Cardiac muscle cell (in vitro differentiated cells and primary cell): ENCODE data around the gene MGAT3. TPM values are rescaled to one million over a fixed set of nuclear protein-coding genes. Genes with fewer than 3 reads are reported as not detected.

Source experiments
- DNase-seq, 2 donors: peaks; one replicate each; pipeline versions ENCODE4 v3.0.0 to v3.0.0-alpha.2; 2010 to 2017; ENCODE audit warnings: low read depth in 1 of 2, low spot score in 1 of 2
- H3K27ac ChIP-seq: fragments of 200-600 bp; sonication (generic); 2 replicates; pipeline ENCODE4 v1.5.1; 2016
- H3K27me3 ChIP-seq: fragments of 200-600 bp; sonication (generic); 2 replicates; pipeline ENCODE4 v1.6.0; 2016; ENCODE audit warnings: control low read depth
- H3K36me3 ChIP-seq: fragments of 200-600 bp; sonication (generic); 2 replicates; pipeline ENCODE4 v1.5.1; 2016; ENCODE audit warnings: control low read depth
- H3K4me1 ChIP-seq: fragments of 200-600 bp; sonication (generic); 2 replicates; pipeline ENCODE4 v1.8.1; 2017; ENCODE audit warnings: low read depth, mild to moderate bottlenecking, mixed run types
- H3K4me3 ChIP-seq: fragments of 200-600 bp; sonication (generic); 2 replicates; pipeline ENCODE4 v1.5.1; 2016; ENCODE audit warnings: mild to moderate bottlenecking
- H3K9me3 ChIP-seq: fragments of 200-600 bp; sonication (generic); 2 replicates; pipeline ENCODE4 v1.5.1; 2017; ENCODE audit warnings: low read depth, mild to moderate bottlenecking, control low read depth
- polyA plus RNA-seq: library from polyadenylated mRNA; unstranded; fragments of >200 nt; fragmentation: Nextera tagmentation; extraction: Ambion mirVana; gene quantifications from 2 replicates; pipeline ENCODE4 v1.2.1, GENCODE V29; 2016
- total RNA-seq: library from RNA; depleted of rRNA; stranded (reverse); fragments of >200 nt; gene quantifications from 2 replicates; pipeline ENCODE4 v1.2.3, GENCODE V29; 2016
- TF ChIP-seq, protein P1 (sequence below): IDR thresholded peaks from 2 replicates; pipeline ENCODE4 v1.5.1; 2012; ENCODE audit warnings: low read depth, mild to moderate bottlenecking, low read length

Gene MGAT3
- total and polyA plus RNA-seq, 2 experiments from 2014 or later = 9.9 to 38.0 TPM

DNA sequence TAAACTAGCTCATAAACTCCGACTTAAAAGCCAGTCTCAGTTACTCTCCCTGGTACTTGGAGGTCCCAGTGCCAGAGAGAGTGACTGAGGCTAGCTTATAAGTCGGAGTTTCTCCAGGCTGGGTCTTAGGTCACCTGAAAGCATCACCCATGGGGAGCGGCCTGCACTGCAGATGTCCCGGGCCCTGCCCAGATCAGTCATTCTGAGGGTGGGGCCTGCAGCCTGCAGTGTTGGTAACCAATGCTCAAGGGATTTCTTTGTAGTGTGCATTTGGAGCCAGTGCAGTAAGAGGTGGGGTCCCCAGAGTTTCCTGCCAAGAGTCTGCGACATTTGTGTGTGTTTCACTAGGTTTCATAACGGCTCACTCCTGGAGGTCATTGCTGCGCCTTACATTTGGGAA lies 42.4 kb upstream of the MGAT3 start:
- Histone ChIP-seq H3K9me3 (no peaks in the 10 kb centered on the region), H3K4me1 (no peaks in the 10 kb centered on the region), H3K4me3 (no peak overlapping the region), H3K36me3 (peaks cover 25% of the 10 kb centered on the region), H3K27ac (no peak overlapping the region), H3K27me3 (no peaks in the 10 kb centered on the region)
- TF ChIP-seq, protein P1, sequence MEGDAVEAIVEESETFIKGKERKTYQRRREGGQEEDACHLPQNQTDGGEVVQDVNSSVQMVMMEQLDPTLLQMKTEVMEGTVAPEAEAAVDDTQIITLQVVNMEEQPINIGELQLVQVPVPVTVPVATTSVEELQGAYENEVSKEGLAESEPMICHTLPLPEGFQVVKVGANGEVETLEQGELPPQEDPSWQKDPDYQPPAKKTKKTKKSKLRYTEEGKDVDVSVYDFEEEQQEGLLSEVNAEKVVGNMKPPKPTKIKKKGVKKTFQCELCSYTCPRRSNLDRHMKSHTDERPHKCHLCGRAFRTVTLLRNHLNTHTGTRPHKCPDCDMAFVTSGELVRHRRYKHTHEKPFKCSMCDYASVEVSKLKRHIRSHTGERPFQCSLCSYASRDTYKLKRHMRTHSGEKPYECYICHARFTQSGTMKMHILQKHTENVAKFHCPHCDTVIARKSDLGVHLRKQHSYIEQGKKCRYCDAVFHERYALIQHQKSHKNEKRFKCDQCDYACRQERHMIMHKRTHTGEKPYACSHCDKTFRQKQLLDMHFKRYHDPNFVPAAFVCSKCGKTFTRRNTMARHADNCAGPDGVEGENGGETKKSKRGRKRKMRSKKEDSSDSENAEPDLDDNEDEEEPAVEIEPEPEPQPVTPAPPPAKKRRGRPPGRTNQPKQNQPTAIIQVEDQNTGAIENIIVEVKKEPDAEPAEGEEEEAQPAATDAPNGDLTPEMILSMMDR = no peak
- no peak for DNase-seq

DNA sequence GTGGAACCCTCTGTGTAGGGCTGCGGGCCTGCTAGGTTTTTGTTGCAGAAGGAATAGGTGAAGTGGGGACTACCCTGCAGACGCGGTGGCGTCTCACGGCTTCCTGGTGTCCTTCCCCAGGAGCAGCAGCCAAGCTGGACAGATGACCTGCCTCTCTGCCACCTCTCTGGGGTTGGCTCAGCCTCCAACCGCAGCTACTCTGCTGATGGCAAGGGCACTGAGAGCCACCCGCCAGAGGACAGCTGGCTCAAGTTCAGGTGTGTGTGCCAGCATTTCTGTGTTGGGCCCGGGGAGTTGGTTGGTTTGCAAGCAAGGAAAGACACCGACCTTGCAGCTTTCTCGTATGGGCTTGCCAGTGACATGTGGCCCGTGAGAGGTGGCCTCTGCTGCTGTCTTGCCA lies 41.9 kb upstream of the MGAT3 start:
- Histone ChIP-seq H3K27ac (no peak overlapping the region), H3K9me3 (no peaks in the 10 kb centered on the region), H3K4me1 (no peaks in the 10 kb centered on the region), H3K36me3 (peaks cover 27% of the 10 kb centered on the region), H3K27me3 (no peaks in the 10 kb centered on the region), H3K4me3 (no peak overlapping the region)
- no peak for DNase-seq
- TF ChIP-seq, protein P1 = no peak

DNA sequence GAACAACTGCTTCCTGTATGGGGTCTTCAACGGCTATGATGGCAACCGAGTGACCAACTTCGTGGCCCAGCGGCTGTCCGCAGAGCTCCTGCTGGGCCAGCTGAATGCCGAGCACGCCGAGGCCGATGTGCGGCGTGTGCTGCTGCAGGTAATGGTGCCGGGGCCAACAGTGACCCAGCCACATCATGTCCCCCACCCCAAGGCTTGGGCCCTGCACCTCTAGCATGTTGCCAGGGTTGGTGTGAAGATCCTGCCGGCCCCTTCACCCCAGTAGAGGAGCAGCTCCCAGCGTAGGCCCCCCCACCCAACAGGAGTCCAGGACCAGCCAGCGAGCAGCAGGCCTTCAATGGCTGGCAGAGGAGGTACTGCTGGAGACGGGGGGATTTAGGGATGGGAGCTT lies 41.3 kb upstream of the MGAT3 start:
- peaks cover 32% of the 10 kb centered on the region for H3K36me3 ChIP-seq
- H3K27ac ChIP-seq = no peak overlapping the region

DNA sequence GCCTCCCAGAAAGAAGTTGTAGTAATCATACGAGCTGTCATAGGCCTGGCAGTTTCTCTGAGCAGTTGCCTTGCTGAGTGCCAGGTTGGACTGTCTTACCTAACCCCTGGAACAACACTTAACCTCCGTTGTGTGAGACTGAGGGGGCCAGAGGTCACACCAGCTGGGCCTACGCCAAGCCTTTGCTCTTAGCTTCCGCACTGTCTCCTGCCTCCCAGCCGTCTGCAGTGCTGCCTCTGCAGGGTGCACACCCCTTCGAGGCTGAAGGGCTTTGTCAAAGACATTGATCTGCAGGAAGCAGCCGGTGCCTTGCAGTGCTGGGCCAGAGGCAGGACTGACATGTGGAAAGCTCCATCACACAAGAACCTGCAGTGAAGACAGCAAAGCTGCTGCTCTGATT lies 40.5 kb upstream of the MGAT3 start:
- Histone ChIP-seq H3K27me3 (no peaks in the 10 kb centered on the region), H3K27ac (no peak overlapping the region), H3K4me3 (no peak overlapping the region), H3K9me3 (no peaks in the 10 kb centered on the region), H3K36me3 (peaks cover 32% of the 10 kb centered on the region), H3K4me1 (no peaks in the 10 kb centered on the region)
- no peak for DNase-seq
- TF ChIP-seq, protein P1 = no peak

More for the DNA sequence above, 41.3 kb upstream of the MGAT3 start:
- TF ChIP-seq, protein P1 = no peak
- Histone ChIP-seq H3K4me3 (no peak overlapping the region), H3K4me1 (no peaks in the 10 kb centered on the region), H3K9me3 (no peaks in the 10 kb centered on the region), H3K27me3 (no peaks in the 10 kb centered on the region)
- DNase-seq = no peak

DNA sequence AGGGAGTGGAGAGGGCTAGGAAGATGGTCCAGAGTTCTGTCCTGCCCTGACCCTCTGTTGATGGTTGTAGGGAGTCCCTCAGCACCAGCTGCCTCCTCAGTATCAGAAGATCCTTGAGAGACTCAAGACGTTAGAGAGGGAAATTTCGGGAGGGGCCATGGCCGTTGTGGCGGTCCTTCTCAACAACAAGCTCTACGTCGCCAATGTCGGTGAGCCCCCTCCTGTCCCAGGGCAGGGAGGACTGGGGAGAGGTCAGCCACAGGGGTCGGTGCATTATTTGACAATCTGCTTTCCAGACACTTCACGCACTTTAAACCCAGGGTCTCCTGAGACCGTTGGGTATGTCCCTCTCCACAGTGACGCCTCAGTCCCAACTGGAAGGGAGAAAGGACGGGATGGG lies 39.2 kb upstream of the MGAT3 start:
- no peak overlapping the region for H3K4me3 ChIP-seq
- TF ChIP-seq, protein P1 = no peak
- DNase-seq = no peak
- no peaks in the 10 kb centered on the region for H3K9me3 ChIP-seq
- no peaks in the 10 kb centered on the region for H3K27me3 ChIP-seq
- no peak overlapping the region for H3K27ac ChIP-seq
- peaks cover 32% of the 10 kb centered on the region for H3K36me3 ChIP-seq
- H3K4me1 ChIP-seq = no peaks in the 10 kb centered on the region

DNA sequence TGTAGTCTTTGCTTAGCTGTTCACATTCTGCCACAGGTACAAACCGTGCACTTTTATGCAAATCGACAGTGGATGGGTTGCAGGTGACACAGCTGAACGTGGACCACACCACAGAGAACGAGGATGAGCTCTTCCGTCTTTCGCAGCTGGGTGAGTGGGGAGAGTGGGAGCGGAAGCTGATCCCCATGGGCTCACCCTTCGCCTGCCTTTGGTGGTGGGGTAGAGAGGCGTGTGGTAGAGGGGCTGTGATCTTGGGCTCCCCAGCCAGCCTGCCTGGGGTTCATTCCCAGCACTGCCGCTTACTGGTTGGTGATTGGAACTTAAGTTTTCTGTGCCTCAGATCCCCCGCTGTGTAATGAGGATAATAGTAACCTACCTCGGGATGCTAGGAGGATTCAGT lies 38.1 kb upstream of the MGAT3 start:
- TF ChIP-seq, protein P1 = no peak
- no peak for DNase-seq
- H3K36me3 ChIP-seq = peaks cover 32% of the 10 kb centered on the region
- no peak overlapping the region for H3K27ac ChIP-seq
- no peak overlapping the region for H3K4me3 ChIP-seq
- no peaks in the 10 kb centered on the region for H3K27me3 ChIP-seq
- H3K9me3 ChIP-seq = no peaks in the 10 kb centered on the region
- H3K4me1 ChIP-seq = no peaks in the 10 kb centered on the region
